A549 treated with Hydrocortisone at 1 μM for 4 hours (cell line): ENCODE data around the gene VKORC1. TPM values are rescaled to one million over a fixed set of nuclear protein-coding genes. Genes with fewer than 3 reads are reported as not detected.

ENCODE experiments used
- total RNA-seq: library from RNA; stranded (reverse); fragments of 200-300 nt; extraction: Qiagen RNA extraction; gene quantifications from 5 replicates; pipeline ENCODE4 v1.2.3, GENCODE V29; 2022

VKORC1 gene
- 98.3 to 147 TPM (median 140 TPM) in 5 replicates for total RNA-seq

GRCh38 chr16:31094424-31095120, at the start of gene VKORC1:
TSS of gene VKORC1 (minus strand) at chr16:31094797. CDS start at chr16:31094729, 68 bp downstream.

GRCh38 chr16:31135535-31136286, 41.1 kb upstream of the VKORC1 start, which contains the start of gene PRSS8:
TSS of gene PRSS8 (minus strand) at chr16:31135727. CDS start at chr16:31135498, 229 bp downstream.

DNA sequence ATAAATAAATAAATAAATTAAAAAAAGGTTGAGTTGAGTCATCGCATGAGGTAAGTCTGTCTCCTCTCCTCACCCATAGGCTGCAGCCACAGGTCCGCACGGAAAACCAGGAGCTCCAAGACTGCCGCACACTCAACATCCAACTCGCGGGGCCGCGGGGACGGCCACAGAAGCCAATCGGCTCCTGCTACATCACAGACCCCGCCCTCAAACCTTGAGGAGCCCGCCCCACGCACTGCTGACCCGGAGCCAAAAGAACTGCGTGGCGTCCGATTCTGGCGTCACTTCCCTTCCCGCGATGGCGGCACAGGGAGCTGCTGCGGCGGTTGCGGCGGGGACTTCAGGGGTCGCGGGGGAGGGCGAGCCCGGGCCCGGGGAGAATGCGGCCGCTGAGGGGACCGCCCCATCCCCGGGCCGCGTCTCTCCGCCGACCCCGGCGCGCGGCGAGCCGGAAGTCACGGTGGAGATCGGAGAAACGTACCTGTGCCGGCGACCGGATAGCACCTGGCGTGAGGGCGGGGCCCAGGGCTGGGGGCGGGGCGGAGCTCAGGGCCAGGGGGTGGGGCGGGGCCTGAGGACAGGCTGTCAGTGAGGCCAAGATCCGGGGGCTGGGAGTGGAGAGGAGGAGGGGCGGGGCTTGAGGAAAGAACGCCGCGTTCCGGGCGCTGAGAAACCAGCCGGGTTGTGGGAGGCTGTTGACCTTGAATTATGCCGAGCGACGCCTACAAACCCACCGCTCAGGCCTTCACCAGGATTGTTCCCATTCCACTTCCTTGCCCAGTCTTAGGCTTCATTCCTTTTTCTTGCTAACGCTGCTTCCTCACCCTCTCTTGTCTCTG, 23.0 kb upstream of the VKORC1 start, which contains the start of gene KAT8:
TSS of gene KAT8 (plus strand) at position 281 of the 839 bp plus-strand sequence. CDS start at position 299, 18 bp downstream.

GRCh38 chr16:31108035-31108793, 13.6 kb upstream of the VKORC1 start, which contains the start of gene BCKDK:
TSS of gene BCKDK (plus strand) at chr16:31108386. CDS start at chr16:31109224, 838 bp downstream.

DNA sequence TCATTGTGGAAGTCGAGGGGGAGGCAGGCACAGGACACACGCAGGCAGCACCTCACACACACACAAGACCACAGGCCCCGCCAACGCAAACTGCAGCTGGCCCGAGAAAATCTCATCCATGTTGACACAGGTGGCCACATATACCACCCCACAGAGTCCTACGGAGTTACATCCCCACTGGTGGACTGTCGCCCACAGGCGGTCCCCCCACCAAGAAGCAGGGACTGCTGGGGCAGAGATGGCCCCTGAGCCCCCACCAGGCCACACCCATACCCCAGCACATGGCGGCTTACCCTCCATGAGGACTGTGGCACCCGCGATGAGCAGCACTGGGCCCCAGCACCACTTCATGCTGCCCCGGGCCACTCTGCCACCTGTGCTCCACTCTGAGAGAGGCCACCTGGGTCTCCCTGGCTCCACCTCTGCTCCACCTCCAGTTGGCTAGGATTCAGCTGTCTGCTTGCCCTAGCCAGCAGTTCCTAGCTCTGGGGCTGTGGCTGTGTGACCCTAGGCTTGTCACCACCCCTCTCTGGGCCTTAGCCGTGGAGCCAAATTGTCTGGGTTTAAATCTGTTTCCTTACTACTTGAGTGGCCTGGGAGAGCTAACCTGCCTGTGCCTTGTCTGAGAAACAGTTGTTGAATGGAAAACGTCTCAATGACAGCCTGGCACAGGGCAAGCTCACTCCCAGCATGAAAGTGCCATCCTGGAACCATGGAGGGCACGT, 6.0 kb downstream of the VKORC1 start, which contains the start of gene PRSS53:
TSS of gene PRSS53 (minus strand) at position 485 of the 725 bp plus-strand sequence. CDS start at position 351, 134 bp downstream.

GRCh38 chr16:31073970-31074813, 20.4 kb downstream of the VKORC1 start, which contains the start of the genes ZNF646 and ZNF668:
TSS of gene ZNF646 (plus strand) at chr16:31074422. CDS start at chr16:31076325, 1,903 bp downstream.
TSS of gene ZNF668 (minus strand) at chr16:31074240. CDS start at chr16:31064459, 9,781 bp downstream.

Other genes starting within 250 kb of the VKORC1 start
- 23.6 to 42.5 TPM (median 40.9 TPM) in 5 replicates for gene BCL7C, start 200.7 kb downstream of the VKORC1 start, total RNA-seq
- gene CTF1, start 198.2 kb downstream of the VKORC1 start, total RNA-seq = 0.16 to 0.32 TPM (median 0.18 TPM) in 5 replicates
- gene FBXL19, start 171.2 kb downstream of the VKORC1 start, total RNA-seq = 14.1 to 19.7 TPM (median 18.0 TPM) in 5 replicates
- gene ORAI3, start 145.7 kb downstream of the VKORC1 start, total RNA-seq = 9.0 to 14.5 TPM (median 12.1 TPM) in 5 replicates
- gene SETD1A, start 137.0 kb downstream of the VKORC1 start, total RNA-seq = 17.7 to 19.7 TPM (median 18.3 TPM) in 5 replicates
- gene HSD3B7, start 109.6 kb downstream of the VKORC1 start, total RNA-seq = 13.6 to 15.9 TPM (median 13.9 TPM) in 5 replicates
- gene STX1B, start 84.2 kb downstream of the VKORC1 start, total RNA-seq = 1.4 to 2.1 TPM (median 1.6 TPM) in 5 replicates
- gene STX4, start 61.2 kb downstream of the VKORC1 start, total RNA-seq = 56.8 to 66.1 TPM (median 64.4 TPM) in 5 replicates
- 13.3 to 19.8 TPM (median 14.5 TPM) in 5 replicates for gene ZNF668, start 20.6 kb downstream of the VKORC1 start, total RNA-seq
- 9.1 to 11.4 TPM (median 10.2 TPM) in 5 replicates for gene ZNF646, start 20.4 kb downstream of the VKORC1 start, total RNA-seq
- gene PRSS53, start 5.9 kb downstream of the VKORC1 start, total RNA-seq = 1.0 to 2.5 TPM (median 1.6 TPM) in 5 replicates
- gene BCKDK, start 13.6 kb upstream of the VKORC1 start, total RNA-seq = 46.0 to 56.1 TPM (median 52.2 TPM) in 5 replicates
- 45.0 to 51.2 TPM (median 48.2 TPM) in 5 replicates for gene KAT8, start 22.9 kb upstream of the VKORC1 start, total RNA-seq
- 0.83 to 1.4 TPM (median 1.2 TPM) in 5 replicates for gene PRSS8, start 40.9 kb upstream of the VKORC1 start, total RNA-seq
- 0.84 to 1.9 TPM (median 1.1 TPM) in 5 replicates for gene PRSS36, start 55.3 kb upstream of the VKORC1 start, total RNA-seq
- 505 to 637 TPM (median 514 TPM) in 5 replicates for gene FUS, start 85.3 kb upstream of the VKORC1 start, total RNA-seq
- gene PYCARD, start 108.0 kb upstream of the VKORC1 start, total RNA-seq = 23.8 to 40.1 TPM (median 36.2 TPM) in 5 replicates
- 0.01 to 0.10 TPM (median 0.05 TPM) in 5 replicates for gene TRIM72, start 119.3 kb upstream of the VKORC1 start, total RNA-seq
- gene PYDC1, start 122.3 kb upstream of the VKORC1 start, total RNA-seq = not detected in 5 replicates
- gene ITGAM, start 165.2 kb upstream of the VKORC1 start, total RNA-seq = 1.1 to 1.9 TPM (median 1.7 TPM) in 5 replicates